HCT116 (cell line): ENCODE data around the gene GNG13. TPM values are rescaled to one million over a fixed set of nuclear protein-coding genes. Genes with fewer than 3 reads are reported as not detected.
A peak's percentile ranks its signal among the peaks of the same experiment; 100 is the strongest.

Experiments used
- ATAC-seq: fragments of 200-7000 bp; cut with Tn5 transposase; 2 replicates; pipeline ENCODE4 v1.9.1; 2020; ENCODE audit warnings: mild to moderate bottlenecking, moderate library complexity
- BruUV-seq: library from RNA; stranded (reverse); fragments of 400-500 nt; replicated peaks from 2 replicates; lab custom pipeline; 2021; lab: Mats Ljungman, UMichigan
- CTCF ChIA-PET: fragments of 300-600 bp; sonication (Branson Sonifier 250); formaldehyde crosslinking; loops from one replicate; lab custom pipeline; 2021; ENCODE audit warnings: antibody characterized with exemption; lab: Charles Lee
- POLR2A ChIA-PET: fragments of 300-600, 350-600 bp; sonication (Branson Sonifier 250); formaldehyde crosslinking; loops from one replicate; lab custom pipeline; 2021; ENCODE audit warnings: antibody characterized with exemption; lab: Charles Lee
- RAD21 ChIA-PET, 2 experiments: fragments of 300-600 bp; sonication (Branson Sonifier 250); formaldehyde crosslinking; loops; one replicate each; lab custom pipeline; 2023; ENCODE audit warnings: low total read pairs in 2 of 2; ENCODE audit not compliant: uncharacterized antibody in 2 of 2, unreplicated experiment in 2 of 2, low non-redundant PET in 1 of 2; lab: Charles Lee
- DNase-seq: peaks from one replicate; pipeline ENCODE4 v3.0.0-alpha.2; 2010; ENCODE audit warnings: low read depth, low spot score
- H2AFZ ChIP-seq: fragments of 200-600 bp; shearing (Covaris generic), sonication (generic); 2 replicates; pipeline ENCODE4 v1.6.1; 2017; ENCODE audit warnings: low read depth, mixed run types, mixed read lengths, antibody characterized with exemption, low read length; ENCODE audit not compliant: poor library complexity, severe bottlenecking
- H3K27ac ChIP-seq: 2 replicates; pipeline ENCODE4 v1.5.1; 2012; ENCODE audit warnings: low read depth, low read length
- H3K27me3 ChIP-seq: fragments of 200-600 bp; sonication (generic); 2 replicates; pipeline ENCODE4 v1.6.1; 2016; ENCODE audit warnings: mixed run types, low read length, mixed read lengths; ENCODE audit not compliant: insufficient read depth
- H3K36me3 ChIP-seq, 2 experiments: fragments of 200-500 bp in 1 of 2; fragments of 200-600 bp in 1 of 2; sonication (Bioruptor generic) in 1 of 2; sonication (generic) in 1 of 2; 2 replicates each; pipeline versions ENCODE4 v1.5.1 to v1.6.1; 2014 to 2016; ENCODE audit warnings: low read length in 2 of 2, inconsistent platforms in 1 of 2, mixed read lengths in 1 of 2, mixed run types in 1 of 2; ENCODE audit not compliant: insufficient read depth in 2 of 2, control insufficient read depth in 1 of 2
- H3K4me1 ChIP-seq, 2 experiments: fragments of 200-600 bp in 1 of 2; sonication (generic) in 1 of 2; 2 replicates each; pipeline versions ENCODE4 v1.5.1 to v1.6.1; 2012 to 2017; ENCODE audit warnings: low read length in 2 of 2, inconsistent platforms in 1 of 2, mild to moderate bottlenecking in 1 of 2, mixed read lengths in 1 of 2, mixed run types in 1 of 2, moderate library complexity in 1 of 2; ENCODE audit not compliant: insufficient read depth in 2 of 2, control insufficient read depth in 1 of 2
- H3K4me2 ChIP-seq: fragments of 200-600 bp; sonication (generic); 2 replicates; pipeline ENCODE4 v1.6.1; 2017; ENCODE audit warnings: mixed run types, low read length, mixed read lengths
- H3K4me3 ChIP-seq, 2 experiments: fragments of 200-600 bp in 1 of 2; sonication (generic) in 1 of 2; replicated peaks in 1 of 2; 2 replicates each; pipeline ENCODE4 v1.5.1; 2011 to 2016; ENCODE audit warnings: low read length in 2 of 2, control low read depth in 1 of 2, low read depth in 1 of 2, mild to moderate bottlenecking in 1 of 2, mixed read lengths in 1 of 2, mixed run types in 1 of 2
- H3K79me2 ChIP-seq: fragments of 200-600 bp; sonication (generic); 2 replicates; pipeline ENCODE4 v1.6.1; 2017; ENCODE audit warnings: mild to moderate bottlenecking, mixed run types, low read length, moderate library complexity, mixed read lengths; ENCODE audit not compliant: insufficient read depth
- H3K9ac ChIP-seq: fragments of 200-600 bp; sonication (generic); 2 replicates; pipeline ENCODE4 v1.6.1; 2016; ENCODE audit warnings: low read length, mixed read lengths
- H3K9me2 ChIP-seq: fragments of 200-600 bp; sonication (generic), shearing (Covaris generic); 2 replicates; pipeline ENCODE4 v1.6.1; 2017; ENCODE audit warnings: mixed run types, mild to moderate bottlenecking, moderate library complexity; ENCODE audit not compliant: insufficient read depth
- H3K9me3 ChIP-seq, 2 experiments: fragments of 200-500 bp in 1 of 2; fragments of 200-600 bp in 1 of 2; sonication (Bioruptor generic) in 1 of 2; sonication (generic) in 1 of 2; 2 replicates each; pipeline ENCODE4 v1.6.1; 2014 to 2017; ENCODE audit warnings: low read length in 2 of 2, mixed read lengths in 2 of 2, inconsistent platforms in 1 of 2, low read depth in 1 of 2, mild to moderate bottlenecking in 1 of 2, mixed run types in 1 of 2, moderate library complexity in 1 of 2; ENCODE audit not compliant: control insufficient read depth in 1 of 2, insufficient read depth in 1 of 2
- H4K20me1 ChIP-seq: fragments of 200-600 bp; sonication (generic), shearing (Covaris generic); 2 replicates; pipeline ENCODE4 v1.6.1; 2017; ENCODE audit warnings: mixed run types, mild to moderate bottlenecking, moderate library complexity; ENCODE audit not compliant: insufficient read depth
- CEBPB ChIP-seq: IDR thresholded peaks from 2 replicates; pipeline ENCODE4 v1.6.1; 2012; ENCODE audit warnings: low read depth
- EGR1 ChIP-seq: IDR thresholded peaks from 2 replicates; pipeline ENCODE4 v1.6.1; 2012; ENCODE audit warnings: low read depth
- ELF1 ChIP-seq: IDR thresholded peaks from 2 replicates; pipeline ENCODE4 v1.6.1; 2012; ENCODE audit warnings: low read depth, borderline replicate concordance
- EZH2phosphoT487 ChIP-seq: fragments of 200-600 bp; IDR thresholded peaks from 2 replicates; pipeline ENCODE4 v1.6.1; 2018; ENCODE audit warnings: antibody characterized with exemption, borderline replicate concordance
- FOSL1 ChIP-seq: IDR thresholded peaks from 2 replicates; pipeline ENCODE4 v1.6.1; 2012; ENCODE audit warnings: low read depth
- POLR2AphosphoS5 ChIP-seq: IDR thresholded peaks from 2 replicates; pipeline ENCODE4 v1.6.1; 2011; ENCODE audit warnings: mild to moderate bottlenecking, low read depth, low read length, moderate library complexity
- REST ChIP-seq: IDR thresholded peaks from 2 replicates; pipeline ENCODE4 v1.6.1; 2012; ENCODE audit warnings: low read depth
- SIN3A ChIP-seq: IDR thresholded peaks from 2 replicates; pipeline ENCODE4 v1.6.1; 2012; ENCODE audit warnings: low read depth
- YY1 ChIP-seq: IDR thresholded peaks from 2 replicates; pipeline ENCODE4 v1.6.1; 2011; ENCODE audit warnings: low read length, low read depth, moderate library complexity, mild to moderate bottlenecking; ENCODE audit not compliant: insufficient replicate concordance; ENCODE audit errors: extremely low read depth
- ZNF274 ChIP-seq: fragments of 200-500 bp; sonication (Bioruptor generic); IDR thresholded peaks from 2 replicates; pipeline ENCODE4 v1.6.1; 2014; ENCODE audit warnings: mild to moderate bottlenecking, low read depth, low read length, inconsistent platforms
- intact Hi-C: fragments of 100-400 bp; cut with micrococcal nuclease; formaldehyde crosslinking; loops from 2 replicates; pipeline ENCODE4 v1.10.0; 2022
- total RNA-seq: library from RNA; stranded (reverse); gene quantifications from one replicate; pipeline ENCODE4 v1.2.1, GENCODE V29; 2021; ENCODE audit not compliant: unreplicated experiment
- TF ChIP-seq, protein P1 (sequence below): IDR thresholded peaks from 2 replicates; pipeline ENCODE4 v1.6.1; 2011; ENCODE audit warnings: mild to moderate bottlenecking, low read length, moderate library complexity; ENCODE audit not compliant: insufficient replicate concordance; ENCODE audit errors: extremely low read depth
- TF ChIP-seq, protein P2 (sequence below), 3 experiments: fragments of 200-600 bp in 1 of 3; sonication (generic) in 1 of 3; IDR thresholded peaks in 2 of 3; conservative IDR thresholded peaks in 1 of 3; 2 replicates each; pipeline ENCODE4 v1.5.1; 2012 to 2017; ENCODE audit warnings: low read depth in 2 of 3, low read length in 2 of 3, antibody characterized with exemption in 1 of 3, borderline replicate concordance in 1 of 3, control low read depth in 1 of 3, mild to moderate bottlenecking in 1 of 3, mixed read lengths in 1 of 3, mixed run types in 1 of 3, moderate library complexity in 1 of 3; ENCODE audit not compliant: insufficient read depth in 1 of 3

Gene GNG13
- total RNA-seq, 1 experiment from 2014 or later, result not detected

GRCh38 chr16:759110-759910 lies 41.2 kb downstream of the GNG13 start:
- Histone ChIP-seq H3K79me2 (peaks cover 26% of the 10 kb centered on the region), H4K20me1 (no peaks in the 10 kb centered on the region), H3K4me1 (peaks cover 40 to 55% of the 10 kb centered on the region in 2 experiments), H3K27me3 (no peaks in the 10 kb centered on the region), H3K27ac (peak overlapping the region; percentile 97), H3K9ac (peak overlapping the region; percentile 95; the same call in 1 of the 2 replicates), H3K9me3 (peaks cover 0 to 7% of the 10 kb centered on the region in 2 experiments; a peak in 1 of 4 replicates), H3K4me2 (peak overlapping the region; percentile 99), H3K4me3 (no peak overlapping the region), H3K36me3 (no peaks in the 10 kb centered on the region; a peak in 1 of 4 replicates), H3K9me2 (no peaks in the 10 kb centered on the region)
- DNase-seq, result no peak
- no peak for ATAC-seq
- ChIA-PET POLR2A (interaction anchor here (0.7 kb wide), 2 partner anchors 33 to 58 kb away, joined by 3 to 4 read pairs; partner anchors contain the start of gene CCDC78), RAD21 (no interaction called here), CTCF (interaction anchor here (2.9 kb wide), 1 partner anchor 39 kb away, joined by 11 read pairs; the partner anchor contains the start of gene ANTKMT)
- intact Hi-C loops, result no loop called here
- TSS peak; percentile 66 for BruUV-seq
- TF ChIP-seq POLR2AphosphoS5 (no peak), ZNF274 (no peak), ELF1 (no peak), FOSL1 (no peak), SIN3A (no peak), CEBPB (no peak), REST (no peak), YY1 (no peak), EGR1 (no peak), EZH2phosphoT487 (no peak)
- TF ChIP-seq, protein P1, sequence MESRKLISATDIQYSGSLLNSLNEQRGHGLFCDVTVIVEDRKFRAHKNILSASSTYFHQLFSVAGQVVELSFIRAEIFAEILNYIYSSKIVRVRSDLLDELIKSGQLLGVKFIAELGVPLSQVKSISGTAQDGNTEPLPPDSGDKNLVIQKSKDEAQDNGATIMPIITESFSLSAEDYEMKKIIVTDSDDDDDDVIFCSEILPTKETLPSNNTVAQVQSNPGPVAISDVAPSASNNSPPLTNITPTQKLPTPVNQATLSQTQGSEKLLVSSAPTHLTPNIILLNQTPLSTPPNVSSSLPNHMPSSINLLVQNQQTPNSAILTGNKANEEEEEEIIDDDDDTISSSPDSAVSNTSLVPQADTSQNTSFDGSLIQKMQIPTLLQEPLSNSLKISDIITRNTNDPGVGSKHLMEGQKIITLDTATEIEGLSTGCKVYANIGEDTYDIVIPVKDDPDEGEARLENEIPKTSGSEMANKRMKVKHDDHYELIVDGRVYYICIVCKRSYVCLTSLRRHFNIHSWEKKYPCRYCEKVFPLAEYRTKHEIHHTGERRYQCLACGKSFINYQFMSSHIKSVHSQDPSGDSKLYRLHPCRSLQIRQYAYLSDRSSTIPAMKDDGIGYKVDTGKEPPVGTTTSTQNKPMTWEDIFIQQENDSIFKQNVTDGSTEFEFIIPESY, result no peak
- TF ChIP-seq, protein P2, sequence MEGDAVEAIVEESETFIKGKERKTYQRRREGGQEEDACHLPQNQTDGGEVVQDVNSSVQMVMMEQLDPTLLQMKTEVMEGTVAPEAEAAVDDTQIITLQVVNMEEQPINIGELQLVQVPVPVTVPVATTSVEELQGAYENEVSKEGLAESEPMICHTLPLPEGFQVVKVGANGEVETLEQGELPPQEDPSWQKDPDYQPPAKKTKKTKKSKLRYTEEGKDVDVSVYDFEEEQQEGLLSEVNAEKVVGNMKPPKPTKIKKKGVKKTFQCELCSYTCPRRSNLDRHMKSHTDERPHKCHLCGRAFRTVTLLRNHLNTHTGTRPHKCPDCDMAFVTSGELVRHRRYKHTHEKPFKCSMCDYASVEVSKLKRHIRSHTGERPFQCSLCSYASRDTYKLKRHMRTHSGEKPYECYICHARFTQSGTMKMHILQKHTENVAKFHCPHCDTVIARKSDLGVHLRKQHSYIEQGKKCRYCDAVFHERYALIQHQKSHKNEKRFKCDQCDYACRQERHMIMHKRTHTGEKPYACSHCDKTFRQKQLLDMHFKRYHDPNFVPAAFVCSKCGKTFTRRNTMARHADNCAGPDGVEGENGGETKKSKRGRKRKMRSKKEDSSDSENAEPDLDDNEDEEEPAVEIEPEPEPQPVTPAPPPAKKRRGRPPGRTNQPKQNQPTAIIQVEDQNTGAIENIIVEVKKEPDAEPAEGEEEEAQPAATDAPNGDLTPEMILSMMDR (IDR thresholded peaks at IDR 0.05 in 2 of 3, conservative IDR thresholded peaks at IDR 0.05 in 1 of 3; ENCODE audit: borderline replicate concordance in 1 of 3, insufficient read depth in 1 of 3, low read depth in 2 of 3, low read length in 2 of 3), result no peak
- TF ChIP-seq, all 23 proteins: peak for 0
- no peak overlapping the region for H2AFZ ChIP-seq
